Left renal cortex interstitium (tissue), 4 donors: Measurements from ENCODE around the gene RARB. TPM values are rescaled to one million over a fixed set of nuclear protein-coding genes. Genes with fewer than 3 reads are reported as not detected.

Source experiments
- DNase-seq, 4 donors: peaks; one replicate each; pipeline ENCODE4 v3.0.0-alpha.2; 2013; ENCODE audit warnings: low read depth in 4 of 4, low spot score in 2 of 4, missing footprints in 1 of 4
- polyA plus RNA-seq, 4 donors: library from polyadenylated mRNA; unstranded; fragments of 120-200 nt; gene quantifications; one replicate each; pipeline ENCODE4 v1.2.1, GENCODE V29; 2013; ENCODE audit not compliant: insufficient read length in 4 of 4

RARB gene
- polyA plus RNA-seq, 4 donors: 44.0 to 63.0 (median 51.8) TPM

GRCh38 chr3:25572336-25572735 is 144.3 kb downstream of the RARB start:
- no peak for DNase-seq

- DNase-seq: no peak
Observed at GRCh38 chr3:25572919-25573385, 144.9 kb downstream of the RARB start.

- DNase-seq: no peak
Observed at GRCh38 chr3:25573386-25574171, 145.5 kb downstream of the RARB start.

GRCh38 chr3:25574172-25574765 is 146.2 kb downstream of the RARB start:
- no peak for DNase-seq

- no peak for DNase-seq
Observed at GRCh38 chr3:25575001-25575400, 146.9 kb downstream of the RARB start.

GRCh38 chr3:25576146-25576545 is 148.1 kb downstream of the RARB start:
- DNase-seq: no peak

- no peak for DNase-seq
Observed at GRCh38 chr3:25576831-25577454, 148.9 kb downstream of the RARB start.

- no peak for DNase-seq
Observed at GRCh38 chr3:25578059-25578458, 150.0 kb downstream of the RARB start.

- DNase-seq: no peak
Observed at GRCh38 chr3:25580534-25580933, 152.5 kb downstream of the RARB start.

GRCh38 chr3:25581335-25581734 is 153.3 kb downstream of the RARB start:
- no peak for DNase-seq

GRCh38 chr3:25581823-25582222 is 153.8 kb downstream of the RARB start:
- DNase-seq: no peak

GRCh38 chr3:25582242-25582641 is 154.2 kb downstream of the RARB start:
- DNase-seq: no peak

GRCh38 chr3:25583343-25583742 is 155.3 kb downstream of the RARB start:
- no peak for DNase-seq

GRCh38 chr3:25584011-25584789 is 156.1 kb downstream of the RARB start:
- no peak for DNase-seq

- no peak for DNase-seq
Observed at GRCh38 chr3:25585361-25586166, 157.5 kb downstream of the RARB start.

GRCh38 chr3:25586167-25586505 is 158.1 kb downstream of the RARB start:
- DNase-seq: no peak

GRCh38 chr3:25586553-25586952 is 158.5 kb downstream of the RARB start:
- no peak for DNase-seq

- no peak for DNase-seq
Observed at GRCh38 chr3:25587094-25587493, 159.0 kb downstream of the RARB start.

GRCh38 chr3:25587526-25587925 is 159.5 kb downstream of the RARB start:
- DNase-seq: no peak

GRCh38 chr3:25587975-25588374 is 159.9 kb downstream of the RARB start:
- no peak for DNase-seq
